ENCODE measurements around the gene SERBP1.
A peak's percentile ranks its signal among the peaks of the same experiment; 100 is the strongest.
"Not testable (repeated sequence)": the region's sequence is repeated elsewhere in the genome, so short reads cannot be mapped to it uniquely, and the experiment has no call there.

The SERBP1 gene

DNA sequence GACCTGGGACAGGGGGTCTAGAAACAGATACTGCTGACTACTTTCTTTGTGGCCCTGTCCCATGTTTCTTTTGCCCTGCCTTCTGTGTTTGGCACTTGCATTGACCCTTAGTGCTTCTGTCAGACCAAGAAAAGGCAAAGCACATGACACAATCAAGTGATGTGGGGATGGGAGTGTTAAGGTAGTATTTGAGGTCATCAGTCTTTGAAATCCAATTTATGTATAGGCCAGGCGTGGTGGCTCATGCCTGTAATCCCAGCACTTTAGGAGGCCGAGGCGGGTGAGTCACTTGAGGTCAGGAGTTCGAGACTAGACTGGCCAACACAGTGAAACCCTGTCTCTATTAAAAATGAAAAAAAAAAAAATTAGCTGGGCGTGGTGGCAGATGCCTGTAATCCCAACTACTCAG is 26.0 kb downstream of the SERBP1 start (continued):
- TF ChIP-seq RBAK (tag by site-specific recombination; IDR thresholded peaks at IDR 0.05), result no peak

DNA sequence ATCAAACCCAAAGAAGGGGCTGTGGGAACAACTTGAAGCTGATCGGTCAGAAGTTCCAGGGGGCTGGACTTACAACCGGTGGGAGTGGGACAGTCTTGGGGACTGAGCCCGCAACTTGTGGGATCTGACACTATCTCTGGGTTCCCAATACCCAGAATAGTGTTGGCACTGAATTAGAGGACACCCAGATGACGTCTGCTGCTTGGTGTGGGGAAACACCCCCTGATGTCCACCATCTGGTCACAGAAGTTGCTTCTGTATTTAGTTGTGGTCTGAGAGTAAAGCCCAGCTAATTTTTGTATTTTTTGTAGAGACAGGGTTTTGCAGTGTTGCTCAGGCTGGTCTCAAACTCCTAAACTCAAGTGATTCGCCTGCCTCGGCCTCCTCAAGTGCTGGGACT is 28.8 kb downstream of the SERBP1 start:
- Histone ChIP-seq H3K27ac (ENCODE audit: extremely low read depth, low read depth, low read length) (no peak overlapping the region), H3K4me1 (ENCODE audit: control insufficient read depth, insufficient read depth, low read length) (no peaks in the 10 kb centered on the region), H3K4me3 (ENCODE audit: low read depth, low read length) (no peak overlapping the region), H3K9me3 (ENCODE audit: control insufficient read depth, insufficient read depth, low read depth, low read length) (no peaks in the 10 kb centered on the region), H3K36me3 (ENCODE audit: control insufficient read depth in 2 of 2, insufficient read depth in 1 of 2, low read length in 2 of 2) (peaks cover 0 to 33% of the 10 kb centered on the region in 2 experiments; a peak in 2 of 3 replicates)
- ChIA-PET CTCF (interaction anchor here (1.8 kb wide), 1 partner anchor 54 kb away, joined by 4 read pairs; no protein-coding TSS in a partner anchor), POLR2A (no interaction called here)
- TF ChIP-seq OSR2 (tag by site-specific recombination; IDR thresholded peaks at IDR 0.05), result 0 out of 2 replicates have a peak, but pooled peaks have one; percentile 10
- TF ChIP-seq, protein P1, sequence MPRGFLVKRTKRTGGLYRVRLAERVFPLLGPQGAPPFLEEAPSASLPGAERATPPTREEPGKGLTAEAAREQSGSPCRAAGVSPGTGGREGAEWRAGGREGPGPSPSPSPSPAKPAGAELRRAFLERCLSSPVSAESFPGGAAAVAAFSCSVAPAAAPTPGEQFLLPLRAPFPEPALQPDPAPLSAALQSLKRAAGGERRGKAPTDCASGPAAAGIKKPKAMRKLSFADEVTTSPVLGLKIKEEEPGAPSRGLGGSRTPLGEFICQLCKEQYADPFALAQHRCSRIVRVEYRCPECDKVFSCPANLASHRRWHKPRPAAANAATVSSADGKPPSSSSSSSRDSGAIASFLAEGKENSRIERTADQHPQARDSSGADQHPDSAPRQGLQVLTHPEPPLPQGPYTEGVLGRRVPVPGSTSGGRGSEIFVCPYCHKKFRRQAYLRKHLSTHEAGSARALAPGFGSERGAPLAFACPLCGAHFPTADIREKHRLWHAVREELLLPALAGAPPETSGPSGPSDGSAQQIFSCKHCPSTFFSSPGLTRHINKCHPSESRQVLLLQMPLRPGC (tag by site-specific recombination; IDR thresholded peaks at IDR 0.05), result no peak

DNA sequence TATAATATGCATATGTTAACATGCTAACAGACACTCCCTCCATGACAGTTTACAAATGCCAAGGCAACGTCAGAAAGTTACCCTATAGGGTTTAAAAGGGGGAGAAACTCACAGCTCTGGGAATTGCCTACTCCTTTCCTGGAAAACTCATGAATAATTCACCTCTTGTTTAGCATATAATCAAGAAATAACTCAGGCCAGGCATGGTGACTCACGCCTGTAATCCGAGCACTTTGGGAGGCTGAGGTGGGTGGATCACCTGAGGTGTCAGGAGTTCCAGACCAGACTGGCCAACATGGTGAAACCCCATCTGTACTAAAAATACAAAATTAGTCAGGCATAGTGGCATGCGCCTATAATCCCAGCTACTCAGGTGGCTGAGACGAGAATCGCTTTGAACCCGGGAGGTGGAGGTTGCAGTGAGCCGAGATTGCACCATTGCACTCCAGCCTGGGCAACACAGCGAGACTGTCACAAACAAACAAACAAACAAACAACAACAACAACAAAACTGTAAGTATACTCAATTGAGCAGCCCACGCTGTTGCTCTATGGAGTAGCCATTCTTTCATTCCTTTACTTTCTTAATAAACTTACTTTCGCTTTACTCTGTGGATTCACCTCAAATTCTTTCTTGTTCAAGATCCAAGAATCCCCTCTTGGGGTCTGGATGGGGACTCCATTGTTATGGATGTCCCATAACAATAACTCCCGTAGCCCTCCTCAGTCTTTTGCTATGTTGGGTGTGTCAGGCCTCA is 30.0 kb downstream of the SERBP1 start:
- H3K27ac ChIP-seq (ENCODE audit: extremely low read depth, low read depth, low read length); CTCF ChIA-PET: not testable (repeated sequence)
- POLR2A ChIA-PET, result interaction anchor here (1.0 kb wide), 1 partner anchor 285 kb away, joined by 3 read pairs; the partner anchor contains the start of gene GADD45A
- peak; percentile 72 for TF ChIP-seq BCL11A (tag by site-specific recombination; IDR thresholded peaks at IDR 0.05; ENCODE audit: low read depth)
- TF ChIP-seq ZNF366 (tag by site-specific recombination; conservative IDR thresholded peaks at IDR 0.05), result peak; percentile 68; the same call in 1 of the 2 replicates
- peak; percentile 81 for TF ChIP-seq OSR2 (tag by site-specific recombination; IDR thresholded peaks at IDR 0.05)
- 0 out of 2 replicates have a peak, but pooled peaks have one; percentile 23 for TF ChIP-seq ZNF2 (tag by site-specific recombination; IDR thresholded peaks at IDR 0.05)
- 0 out of 2 replicates have a peak, but pooled peaks have one; percentile 41 for TF ChIP-seq ZNF335 (tag by site-specific recombination; conservative IDR thresholded peaks at IDR 0.05)
- TF ChIP-seq ZNF184 (tag by site-specific recombination; IDR thresholded peaks at IDR 0.05), result 0 out of 2 replicates have a peak, but pooled peaks have one; percentile 25
- peak; percentile 69 for TF ChIP-seq WT1 (tag by site-specific recombination; IDR thresholded peaks at IDR 0.05)
- TF ChIP-seq, protein P2, sequence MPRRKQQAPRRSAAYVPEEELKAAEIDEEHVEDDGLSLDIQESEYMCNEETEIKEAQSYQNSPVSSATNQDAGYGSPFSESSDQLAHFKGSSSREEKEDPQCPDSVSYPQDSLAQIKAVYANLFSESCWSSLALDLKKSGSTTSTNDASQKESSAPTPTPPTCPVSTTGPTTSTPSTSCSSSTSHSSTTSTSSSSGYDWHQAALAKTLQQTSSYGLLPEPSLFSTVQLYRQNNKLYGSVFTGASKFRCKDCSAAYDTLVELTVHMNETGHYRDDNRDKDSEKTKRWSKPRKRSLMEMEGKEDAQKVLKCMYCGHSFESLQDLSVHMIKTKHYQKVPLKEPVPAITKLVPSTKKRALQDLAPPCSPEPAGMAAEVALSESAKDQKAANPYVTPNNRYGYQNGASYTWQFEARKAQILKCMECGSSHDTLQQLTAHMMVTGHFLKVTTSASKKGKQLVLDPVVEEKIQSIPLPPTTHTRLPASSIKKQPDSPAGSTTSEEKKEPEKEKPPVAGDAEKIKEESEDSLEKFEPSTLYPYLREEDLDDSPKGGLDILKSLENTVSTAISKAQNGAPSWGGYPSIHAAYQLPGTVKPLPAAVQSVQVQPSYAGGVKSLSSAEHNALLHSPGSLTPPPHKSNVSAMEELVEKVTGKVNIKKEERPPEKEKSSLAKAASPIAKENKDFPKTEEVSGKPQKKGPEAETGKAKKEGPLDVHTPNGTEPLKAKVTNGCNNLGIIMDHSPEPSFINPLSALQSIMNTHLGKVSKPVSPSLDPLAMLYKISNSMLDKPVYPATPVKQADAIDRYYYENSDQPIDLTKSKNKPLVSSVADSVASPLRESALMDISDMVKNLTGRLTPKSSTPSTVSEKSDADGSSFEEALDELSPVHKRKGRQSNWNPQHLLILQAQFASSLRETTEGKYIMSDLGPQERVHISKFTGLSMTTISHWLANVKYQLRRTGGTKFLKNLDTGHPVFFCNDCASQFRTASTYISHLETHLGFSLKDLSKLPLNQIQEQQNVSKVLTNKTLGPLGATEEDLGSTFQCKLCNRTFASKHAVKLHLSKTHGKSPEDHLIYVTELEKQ (tag by site-specific recombination; IDR thresholded peaks at IDR 0.05; ENCODE audit: borderline replicate concordance), result 0 out of 2 replicates have a peak, but pooled peaks have one; percentile 58
- TF ChIP-seq, protein P3, sequence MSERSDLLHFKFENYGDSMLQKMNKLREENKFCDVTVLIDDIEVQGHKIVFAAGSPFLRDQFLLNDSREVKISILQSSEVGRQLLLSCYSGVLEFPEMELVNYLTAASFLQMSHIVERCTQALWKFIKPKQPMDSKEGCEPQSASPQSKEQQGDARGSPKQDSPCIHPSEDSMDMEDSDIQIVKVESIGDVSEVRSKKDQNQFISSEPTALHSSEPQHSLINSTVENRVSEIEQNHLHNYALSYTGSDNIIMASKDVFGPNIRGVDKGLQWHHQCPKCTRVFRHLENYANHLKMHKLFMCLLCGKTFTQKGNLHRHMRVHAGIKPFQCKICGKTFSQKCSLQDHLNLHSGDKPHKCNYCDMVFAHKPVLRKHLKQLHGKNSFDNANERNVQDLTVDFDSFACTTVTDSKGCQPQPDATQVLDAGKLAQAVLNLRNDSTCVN (tag by site-specific recombination; optimal IDR thresholded peaks at IDR 0.05), result peak; percentile 6
- TF ChIP-seq, protein P4, sequence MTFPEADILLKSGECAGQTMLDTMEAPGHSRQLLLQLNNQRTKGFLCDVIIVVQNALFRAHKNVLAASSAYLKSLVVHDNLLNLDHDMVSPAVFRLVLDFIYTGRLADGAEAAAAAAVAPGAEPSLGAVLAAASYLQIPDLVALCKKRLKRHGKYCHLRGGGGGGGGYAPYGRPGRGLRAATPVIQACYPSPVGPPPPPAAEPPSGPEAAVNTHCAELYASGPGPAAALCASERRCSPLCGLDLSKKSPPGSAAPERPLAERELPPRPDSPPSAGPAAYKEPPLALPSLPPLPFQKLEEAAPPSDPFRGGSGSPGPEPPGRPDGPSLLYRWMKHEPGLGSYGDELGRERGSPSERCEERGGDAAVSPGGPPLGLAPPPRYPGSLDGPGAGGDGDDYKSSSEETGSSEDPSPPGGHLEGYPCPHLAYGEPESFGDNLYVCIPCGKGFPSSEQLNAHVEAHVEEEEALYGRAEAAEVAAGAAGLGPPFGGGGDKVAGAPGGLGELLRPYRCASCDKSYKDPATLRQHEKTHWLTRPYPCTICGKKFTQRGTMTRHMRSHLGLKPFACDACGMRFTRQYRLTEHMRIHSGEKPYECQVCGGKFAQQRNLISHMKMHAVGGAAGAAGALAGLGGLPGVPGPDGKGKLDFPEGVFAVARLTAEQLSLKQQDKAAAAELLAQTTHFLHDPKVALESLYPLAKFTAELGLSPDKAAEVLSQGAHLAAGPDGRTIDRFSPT (tag by site-specific recombination; IDR thresholded peaks at IDR 0.05), result 0 out of 2 replicates have a peak, but pooled peaks have one; percentile 47
- TF ChIP-seq SP7 (tag by site-specific recombination; IDR thresholded peaks at IDR 0.05), result peak; percentile 70
- TF ChIP-seq ZNF600 (tag by site-specific recombination; IDR thresholded peaks at IDR 0.05), result peak; percentile 89
- TF ChIP-seq, protein P5, sequence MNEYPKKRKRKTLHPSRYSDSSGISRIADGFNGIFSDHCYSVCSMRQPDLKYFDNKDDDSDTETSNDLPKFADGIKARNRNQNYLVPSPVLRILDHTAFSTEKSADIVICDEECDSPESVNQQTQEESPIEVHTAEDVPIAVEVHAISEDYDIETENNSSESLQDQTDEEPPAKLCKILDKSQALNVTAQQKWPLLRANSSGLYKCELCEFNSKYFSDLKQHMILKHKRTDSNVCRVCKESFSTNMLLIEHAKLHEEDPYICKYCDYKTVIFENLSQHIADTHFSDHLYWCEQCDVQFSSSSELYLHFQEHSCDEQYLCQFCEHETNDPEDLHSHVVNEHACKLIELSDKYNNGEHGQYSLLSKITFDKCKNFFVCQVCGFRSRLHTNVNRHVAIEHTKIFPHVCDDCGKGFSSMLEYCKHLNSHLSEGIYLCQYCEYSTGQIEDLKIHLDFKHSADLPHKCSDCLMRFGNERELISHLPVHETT (tag by site-specific recombination; IDR thresholded peaks at IDR 0.05), result peak; percentile 55
- TF ChIP-seq ZNF501 (tag by site-specific recombination; IDR thresholded peaks at IDR 0.05), result peak; percentile 10; the same call in 1 of the 2 replicates
- peak; percentile 76 for TF ChIP-seq PRDM1 (tag by site-specific recombination; IDR thresholded peaks at IDR 0.05)
- peak; percentile 56; the same call in 1 of the 2 replicates for TF ChIP-seq ZNF629 (tag by site-specific recombination; IDR thresholded peaks at IDR 0.05)
- TF ChIP-seq ZBTB17 (tag by site-specific recombination; IDR thresholded peaks at IDR 0.05), result peak; percentile 54; the same call in 1 of the 2 replicates
- peak; percentile 65 for TF ChIP-seq KLF8 (tag by site-specific recombination; IDR thresholded peaks at IDR 0.05)
- TF ChIP-seq EGR2 (tag by site-specific recombination; IDR thresholded peaks at IDR 0.05; ENCODE audit: low read depth), result peak; percentile 19; the same call in 1 of the 2 replicates

More for the DNA sequence above, 30.0 kb downstream of the SERBP1 start:
- not testable (repeated sequence) for H3K4me1 ChIP-seq (ENCODE audit: control insufficient read depth, insufficient read depth, low read length); H3K4me3 ChIP-seq (ENCODE audit: low read depth, low read length); H3K9me3 ChIP-seq (ENCODE audit: control insufficient read depth, insufficient read depth, low read depth, low read length)
- peaks cover 0 to 37% of the 10 kb centered on the region in 2 experiments; a peak in 2 of 3 replicates for H3K36me3 ChIP-seq (ENCODE audit: control insufficient read depth in 2 of 2, insufficient read depth in 1 of 2, low read length in 2 of 2)
